Measurements from ENCODE around the gene LRRC4C.

GRCh38 chr11:40405614-40406013, 1053.8 kb downstream of the LRRC4C start:
- no peak for TF ChIP-seq EZH2 (IDR thresholded peaks at IDR 0.05)
- TF ChIP-seq CTCF (IDR thresholded peaks at IDR 0.05) = no peak
